ENCODE data around the gene BCAS3.
"Not testable (repeated sequence)": the region's sequence is repeated elsewhere in the genome, so short reads cannot be mapped to it uniquely, and the experiment has no call there.

BCAS3 gene

DNA sequence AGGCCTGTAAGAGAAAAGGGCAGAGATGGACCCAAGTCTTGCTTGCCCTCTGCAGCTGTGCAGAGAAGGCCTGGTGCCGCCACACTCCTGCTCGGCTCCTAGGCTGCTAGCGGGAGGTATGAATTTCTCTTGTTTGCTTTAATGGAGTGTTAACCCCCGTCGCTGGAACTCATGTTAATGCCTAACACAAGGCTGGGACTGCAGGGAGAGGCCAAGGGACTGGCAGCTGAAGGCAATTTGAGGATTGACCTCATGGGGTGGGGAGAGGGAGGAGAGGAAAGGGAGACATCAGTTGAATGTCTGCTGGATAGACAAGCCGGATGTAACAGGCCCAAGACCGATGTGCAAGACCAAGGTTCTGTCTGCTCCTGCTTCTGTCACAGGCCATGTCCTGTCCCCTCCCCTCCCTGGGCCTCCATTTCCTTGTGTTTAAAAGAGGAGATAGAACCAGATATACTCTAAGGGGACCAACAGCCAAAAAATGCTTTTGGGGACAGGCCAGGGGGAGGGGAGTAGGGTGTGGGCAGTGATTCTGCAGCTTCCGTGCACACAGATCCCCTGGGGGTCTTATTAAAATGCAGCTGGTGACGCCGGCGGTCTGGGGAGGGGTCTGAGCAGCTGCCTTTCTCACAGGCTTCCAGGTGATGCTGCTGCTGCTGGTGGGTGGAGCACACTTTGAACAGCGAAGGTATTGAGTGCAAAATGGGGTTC lies 675.3 kb downstream of the BCAS3 start:
- no peak for DNase-seq (ENCODE audit: low read depth in 2 of 2, low spot score in 1 of 2)

DNA sequence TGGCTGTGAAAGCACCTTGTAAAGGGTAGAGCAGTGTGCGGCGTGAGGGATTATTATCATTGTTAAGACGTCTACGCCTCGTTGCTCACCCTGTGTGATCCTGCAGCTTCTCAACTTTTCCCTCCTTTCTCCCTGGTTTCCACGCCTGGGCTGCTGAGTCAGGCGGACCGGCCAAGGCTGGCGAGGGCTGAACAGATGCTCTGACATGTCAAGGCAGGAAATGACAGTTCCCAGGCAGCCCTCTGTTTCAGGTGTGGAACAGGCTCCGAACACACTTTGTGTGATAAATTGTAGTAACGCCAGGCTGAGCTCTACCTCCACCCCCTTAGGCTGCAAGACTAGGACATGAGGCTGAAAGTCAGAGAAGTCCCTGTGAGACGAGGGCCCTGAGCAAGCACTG lies 676.0 kb downstream of the BCAS3 start:
- no peak for DNase-seq (ENCODE audit: low read depth in 2 of 2, low spot score in 1 of 2)

DNA sequence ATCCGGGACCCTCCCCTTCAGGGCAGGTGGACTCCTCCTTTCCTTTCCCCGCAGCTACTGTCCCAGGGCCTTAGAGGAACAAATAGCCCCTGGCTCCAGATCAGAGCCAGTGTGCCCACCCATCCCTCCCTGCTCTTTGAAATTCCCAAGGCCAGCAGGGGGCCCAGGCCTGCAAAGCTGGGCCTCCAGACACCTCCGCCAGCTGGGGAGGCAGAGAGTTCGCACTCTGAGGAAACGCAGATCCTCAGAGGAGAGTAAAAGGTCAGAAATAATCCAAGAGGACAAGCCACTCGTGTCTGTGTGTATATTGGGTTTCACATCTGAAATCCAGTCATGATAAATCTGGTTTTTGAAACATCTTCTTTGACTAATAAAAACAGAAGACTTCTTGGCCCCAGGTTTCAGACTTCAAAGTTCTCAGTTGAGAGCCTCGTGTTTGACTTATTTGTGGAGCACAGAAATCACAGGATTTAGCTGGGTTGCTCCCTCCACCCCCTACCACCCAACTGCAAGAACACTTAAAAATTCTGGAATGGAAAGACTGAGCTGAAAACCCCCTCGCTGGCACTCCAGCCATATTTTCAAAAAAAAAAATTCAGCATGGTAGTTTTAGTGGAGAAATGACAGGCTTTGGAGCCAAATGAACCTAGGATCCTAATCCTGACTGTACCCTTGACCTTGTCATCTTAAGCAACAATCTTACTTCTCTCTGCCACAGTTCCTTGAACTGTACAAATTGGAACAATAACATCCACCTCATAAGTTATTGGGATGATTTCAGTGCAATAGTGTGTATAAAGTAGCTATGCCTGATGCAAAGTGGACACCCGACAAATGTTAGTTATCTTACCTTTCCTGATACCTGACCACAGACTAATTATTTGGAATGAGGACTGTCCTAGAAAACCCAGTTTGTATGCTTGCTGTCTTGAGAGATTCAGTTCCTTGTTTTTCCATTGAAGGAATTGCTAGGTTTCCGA lies 677.5 kb downstream of the BCAS3 start:
- DNase-seq (ENCODE audit: low read depth in 2 of 2, low spot score in 1 of 2): no peak

DNA sequence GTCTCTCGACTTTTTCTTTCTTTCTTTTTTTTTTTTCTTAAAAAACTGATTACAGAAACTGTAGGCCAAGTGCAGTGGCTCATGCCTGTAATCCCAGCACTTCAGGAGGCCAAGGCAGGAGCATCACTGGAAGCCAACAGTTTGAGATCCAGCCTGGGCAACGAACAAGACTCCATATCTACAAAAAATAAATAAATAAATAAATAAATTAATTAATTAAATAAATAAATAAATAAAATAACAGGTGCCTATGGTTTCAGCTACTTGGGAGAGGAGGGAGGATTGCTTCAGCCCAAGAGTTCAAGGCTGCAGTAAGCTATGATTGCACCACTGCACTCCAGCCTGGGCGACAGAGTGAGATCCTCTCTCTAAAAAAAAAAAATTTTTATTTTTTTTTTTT lies 679.4 kb downstream of the BCAS3 start:
- DNase-seq (ENCODE audit: low read depth in 2 of 2, low spot score in 1 of 2): not testable (repeated sequence)

DNA sequence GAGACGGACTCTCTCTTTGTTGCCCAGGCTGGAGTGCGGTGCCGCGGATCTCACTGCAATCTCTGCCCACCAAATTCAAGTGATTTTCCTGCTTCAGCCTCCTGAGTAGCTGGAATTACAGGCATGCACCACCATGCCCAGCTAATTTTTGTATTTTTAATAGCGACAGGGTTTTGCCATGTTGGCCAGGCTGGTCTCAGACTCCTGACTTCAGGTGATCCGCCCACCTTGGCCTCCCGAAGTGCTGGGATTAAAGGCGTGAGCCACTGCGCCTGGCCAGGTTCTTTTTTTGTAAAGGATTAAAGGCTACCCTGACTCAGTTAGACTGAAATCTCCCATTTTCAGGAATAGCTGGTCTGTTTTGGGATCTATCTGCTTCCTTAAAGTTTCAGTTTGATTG lies 681.9 kb downstream of the BCAS3 start:
- not testable (repeated sequence) for DNase-seq (ENCODE audit: low read depth in 2 of 2, low spot score in 1 of 2)

DNA sequence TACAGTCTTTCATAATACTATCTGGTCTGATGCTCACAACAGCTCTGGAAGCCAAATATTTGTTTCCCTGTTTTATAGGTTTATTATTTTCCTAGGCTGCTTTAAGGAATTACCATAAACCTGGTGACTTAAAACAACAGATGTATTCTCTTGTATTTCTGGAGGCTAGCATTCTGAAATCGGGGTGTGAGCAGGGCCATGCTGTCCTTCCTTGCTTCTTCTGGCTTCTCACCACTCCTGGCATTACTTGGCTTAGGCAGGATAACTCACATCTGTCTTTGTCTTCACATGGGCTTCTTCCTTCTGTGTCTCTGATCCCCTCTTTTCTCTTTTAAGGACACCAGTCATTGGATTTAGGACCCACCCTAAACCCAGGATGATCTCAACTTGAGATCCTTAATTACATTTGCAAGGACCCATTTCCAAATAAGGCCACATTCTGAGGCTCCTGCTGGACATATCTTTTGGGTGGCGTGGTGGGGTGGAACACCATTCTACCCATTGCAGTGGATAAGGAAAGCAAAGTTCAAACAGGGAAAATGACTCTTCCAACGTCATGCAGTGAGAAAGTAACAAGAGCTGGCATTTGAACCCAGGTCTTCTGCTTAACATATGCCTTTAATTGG lies 682.8 kb downstream of the BCAS3 start:
- DNase-seq (ENCODE audit: low read depth in 2 of 2, low spot score in 1 of 2): no peak

DNA sequence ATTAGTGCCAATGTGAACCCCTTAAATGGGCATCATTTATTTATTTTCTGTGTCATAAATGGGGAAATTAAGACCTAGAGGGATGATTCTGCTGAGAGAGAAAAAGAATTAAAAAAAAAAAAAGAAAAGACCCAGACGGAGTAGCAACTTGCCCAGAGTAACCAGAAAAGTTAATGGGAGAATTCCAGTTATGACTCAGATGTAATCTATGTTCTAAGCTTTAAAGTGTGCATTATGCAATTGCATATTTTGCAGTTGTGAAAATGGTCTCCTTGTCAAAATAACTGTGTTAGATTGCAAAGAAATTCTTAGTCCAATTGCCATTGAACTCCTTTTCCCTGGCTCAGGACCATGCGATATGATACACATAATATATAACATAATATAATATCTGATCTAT lies 683.4 kb downstream of the BCAS3 start:
- DNase-seq (ENCODE audit: low read depth in 2 of 2, low spot score in 1 of 2): no peak

DNA sequence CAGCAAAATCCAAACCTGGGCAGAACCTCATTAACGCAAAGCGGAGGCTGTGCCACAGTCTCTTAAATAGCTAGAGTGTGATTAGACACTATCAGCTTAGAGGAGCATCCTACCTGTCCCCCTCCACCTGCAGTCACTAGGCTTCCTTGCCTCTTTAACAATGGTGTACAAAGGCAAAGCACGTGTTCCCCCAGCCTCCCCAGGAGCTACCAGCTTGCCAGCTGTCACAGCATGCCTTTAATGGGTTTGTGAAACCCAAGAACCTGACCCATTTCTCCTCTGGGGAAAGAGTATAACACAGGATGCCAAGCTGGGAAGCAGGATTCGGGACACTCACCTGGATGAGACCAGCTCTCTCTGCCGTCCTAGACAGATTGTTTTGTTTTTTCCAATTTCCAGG lies 684.7 kb downstream of the BCAS3 start:
- DNase-seq (ENCODE audit: low read depth in 2 of 2, low spot score in 1 of 2): no peak

DNA sequence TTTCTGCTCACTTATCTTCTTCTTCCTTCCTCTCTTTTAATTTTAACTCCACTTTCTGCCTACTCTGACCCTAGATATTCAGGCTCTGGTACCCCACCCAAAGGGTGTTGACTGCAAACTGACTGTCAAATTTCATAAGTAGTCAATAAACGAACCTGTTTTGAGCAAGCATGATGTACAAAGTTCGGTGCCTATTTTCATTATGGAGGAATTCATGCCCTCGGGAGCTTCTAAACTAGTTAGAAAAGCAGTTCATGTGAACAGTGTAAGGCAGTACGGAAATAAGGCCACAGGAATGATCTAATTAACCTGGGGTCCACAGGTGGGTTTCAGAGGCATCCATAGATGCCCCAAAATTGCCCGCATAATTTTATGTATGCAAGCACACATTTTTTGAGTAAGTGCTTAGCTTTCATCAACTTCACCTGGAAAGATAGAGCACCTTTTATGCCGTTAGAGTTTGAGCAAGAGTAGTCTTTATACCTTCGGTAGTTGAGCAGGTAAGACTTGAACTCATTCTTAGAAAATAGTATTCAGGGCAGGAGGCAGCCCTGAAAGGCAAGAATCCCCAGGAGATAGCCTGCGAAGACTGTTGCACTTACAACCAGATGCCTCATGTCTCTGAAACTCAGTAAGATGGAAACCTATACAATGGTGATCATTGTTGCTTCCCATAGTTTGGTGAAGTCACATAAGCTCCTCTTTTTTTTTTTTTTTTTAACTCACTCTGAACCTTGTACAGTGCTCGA lies 685.4 kb downstream of the BCAS3 start:
- DNase-seq (ENCODE audit: low read depth in 2 of 2, low spot score in 1 of 2): no peak

DNA sequence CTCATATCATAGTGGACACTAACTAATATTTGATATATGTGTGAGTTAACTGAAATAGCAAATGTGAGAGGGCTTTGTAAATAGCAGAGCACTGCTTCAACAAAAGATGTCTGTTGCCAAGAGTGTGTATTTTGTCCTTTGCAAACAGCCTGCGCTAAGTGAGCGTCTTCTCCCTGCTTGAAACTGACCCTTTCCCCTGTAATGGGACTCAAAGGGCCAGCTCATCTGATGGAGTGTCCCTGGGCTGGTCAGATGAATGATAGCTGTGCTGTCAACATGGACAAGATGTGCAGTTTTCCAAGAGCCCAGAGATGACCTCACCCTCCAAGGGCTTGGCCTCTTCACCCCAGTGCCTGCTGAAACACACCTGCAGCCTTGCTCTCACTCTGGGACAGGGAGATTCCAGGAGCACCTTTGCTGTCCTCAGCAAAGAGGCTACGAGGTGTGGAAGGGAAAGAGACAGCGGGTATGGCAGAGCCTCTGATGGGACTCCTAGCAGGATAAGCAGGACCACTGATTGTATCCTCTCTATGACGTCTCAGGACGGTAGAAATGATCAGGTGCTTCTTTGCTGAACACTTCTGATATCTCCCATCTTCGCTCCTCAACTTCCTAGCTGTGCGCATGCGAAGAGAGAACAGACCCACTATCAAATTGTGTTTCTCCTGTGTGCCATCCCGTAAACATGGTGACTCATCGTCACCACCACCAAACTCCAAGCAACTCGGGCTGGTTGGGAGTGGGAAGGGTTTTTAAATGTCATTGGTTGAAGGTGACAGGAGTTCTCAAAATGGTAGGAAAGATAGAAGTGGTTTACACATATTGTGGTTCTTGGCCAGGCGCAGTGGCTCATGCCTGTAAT lies 686.2 kb downstream of the BCAS3 start:
- no peak for DNase-seq (ENCODE audit: low read depth in 2 of 2, low spot score in 1 of 2)

DNA sequence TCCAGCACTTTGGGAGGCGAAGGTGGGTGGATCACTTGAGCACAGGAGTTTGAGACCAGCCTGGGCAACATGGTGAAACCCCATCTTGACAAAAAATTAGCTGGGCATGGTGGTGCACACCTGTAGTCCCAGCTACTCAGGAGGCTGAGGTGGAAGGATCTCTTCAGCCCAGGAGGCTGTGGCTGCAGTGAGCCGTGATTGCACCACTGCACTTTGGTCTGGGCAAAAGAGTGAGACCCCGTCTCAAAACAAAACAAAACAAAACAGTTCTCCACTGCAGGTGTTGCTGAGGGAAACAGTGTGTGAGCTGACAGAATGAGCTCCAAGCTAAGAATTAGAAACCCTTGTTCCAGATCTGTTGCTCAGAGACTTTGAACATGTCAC lies 686.8 kb downstream of the BCAS3 start:
- no peak for DNase-seq (ENCODE audit: low read depth in 2 of 2, low spot score in 1 of 2)

DNA sequence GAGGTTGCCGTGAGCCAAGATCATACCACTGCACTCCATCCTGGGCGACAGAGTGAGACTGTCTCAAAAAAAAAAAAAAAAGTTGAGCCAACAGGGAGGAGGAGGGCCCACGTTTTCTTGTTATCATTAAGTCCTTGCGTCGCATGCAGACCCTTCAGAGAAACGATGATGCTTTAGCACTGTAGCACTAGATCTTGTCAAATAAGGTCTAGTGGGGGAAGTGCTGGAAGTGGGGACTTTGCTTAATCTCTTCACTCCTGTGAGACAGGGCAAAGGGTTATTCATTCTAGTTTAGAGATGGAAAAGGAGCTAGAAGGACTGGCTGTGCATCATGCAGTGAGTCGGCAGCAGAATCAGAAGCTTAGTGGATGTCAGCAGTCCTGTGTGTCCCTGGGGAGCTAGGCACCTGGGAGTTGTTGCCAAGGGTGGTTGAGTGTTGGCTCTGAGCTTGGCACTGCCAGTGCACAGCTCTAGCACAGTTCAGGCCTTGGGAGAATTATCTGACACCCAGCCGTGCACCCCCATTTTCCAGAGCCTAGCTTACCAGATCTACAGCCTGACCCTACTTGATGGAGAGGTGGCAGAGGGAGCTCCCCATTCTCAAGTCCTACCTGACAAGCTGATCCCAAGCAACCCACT lies 688.5 kb downstream of the BCAS3 start:
- DNase-seq (ENCODE audit: low read depth in 2 of 2, low spot score in 1 of 2): no peak

DNA sequence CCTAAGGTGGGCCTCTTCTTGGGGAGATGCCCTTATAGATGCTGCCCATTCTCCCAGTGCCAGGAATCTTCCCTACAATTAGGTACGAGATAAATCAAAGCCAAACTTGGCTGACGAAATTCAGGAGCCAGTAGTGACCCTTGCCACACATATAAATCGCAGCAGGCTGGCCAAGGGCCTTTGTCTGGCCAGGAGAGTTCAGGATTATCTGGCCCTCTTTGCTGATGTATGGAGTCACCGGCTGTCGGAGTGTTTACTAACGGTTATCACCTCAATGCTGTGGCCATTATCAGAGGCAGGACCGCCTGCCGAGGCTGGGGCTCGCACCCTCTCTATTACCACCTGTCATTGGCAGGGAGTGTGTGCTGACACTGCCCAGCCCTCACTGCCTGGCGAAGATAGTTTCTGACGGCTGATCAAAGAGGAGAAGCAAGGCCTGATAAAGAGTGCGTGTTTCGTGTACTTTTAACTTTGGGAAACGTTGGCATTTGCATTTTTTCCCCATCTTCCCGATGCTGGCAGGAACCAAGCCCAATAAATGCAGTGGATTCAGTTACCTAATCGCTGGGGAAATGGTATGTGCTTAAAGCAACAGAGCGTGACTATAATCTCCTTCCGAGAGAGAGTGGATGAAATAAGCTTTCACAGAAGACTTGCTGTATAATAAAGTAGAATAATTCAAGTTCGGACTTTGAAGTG lies 689.2 kb downstream of the BCAS3 start:
- DNase-seq (ENCODE audit: low read depth in 2 of 2, low spot score in 1 of 2): no peak

DNA sequence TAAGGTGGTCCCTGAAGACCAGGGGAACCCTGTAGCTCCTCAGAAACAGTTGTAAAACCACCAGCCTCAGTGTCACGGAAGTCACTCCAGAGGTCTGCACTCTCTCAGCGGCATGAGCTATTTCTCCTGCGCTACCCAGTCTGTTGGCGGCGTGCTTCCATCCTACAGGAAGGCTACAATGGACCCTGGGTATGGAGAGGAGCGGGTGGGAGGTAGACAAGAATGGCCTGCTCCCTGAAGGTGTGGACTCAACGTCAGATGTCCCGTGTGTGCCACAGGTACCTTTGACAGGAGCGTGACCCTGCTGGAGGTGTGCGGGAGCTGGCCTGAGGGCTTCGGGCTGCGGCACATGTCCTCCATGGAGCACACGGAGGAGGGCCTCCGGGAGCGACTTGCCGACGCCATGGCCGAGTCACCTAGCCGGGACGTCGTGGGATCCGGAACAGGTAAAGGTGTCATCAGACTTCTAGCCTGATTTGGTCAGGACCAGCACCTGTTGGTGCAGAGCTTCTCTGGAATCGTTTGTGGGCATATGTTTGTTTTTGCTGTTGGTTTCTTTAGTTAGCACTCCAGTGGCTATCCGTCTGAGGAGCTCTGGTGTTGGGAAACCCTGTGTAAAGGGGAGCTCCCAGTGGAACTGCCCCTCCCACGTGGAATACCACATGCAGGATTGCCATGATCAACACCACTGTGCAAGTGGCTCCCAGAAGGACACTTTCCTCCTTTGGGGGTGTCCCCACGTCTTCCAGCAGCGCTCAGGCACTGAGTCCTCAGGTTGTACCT lies 690.6 kb downstream of the BCAS3 start:
- no peak for DNase-seq (ENCODE audit: low read depth in 2 of 2, low spot score in 1 of 2)

DNA sequence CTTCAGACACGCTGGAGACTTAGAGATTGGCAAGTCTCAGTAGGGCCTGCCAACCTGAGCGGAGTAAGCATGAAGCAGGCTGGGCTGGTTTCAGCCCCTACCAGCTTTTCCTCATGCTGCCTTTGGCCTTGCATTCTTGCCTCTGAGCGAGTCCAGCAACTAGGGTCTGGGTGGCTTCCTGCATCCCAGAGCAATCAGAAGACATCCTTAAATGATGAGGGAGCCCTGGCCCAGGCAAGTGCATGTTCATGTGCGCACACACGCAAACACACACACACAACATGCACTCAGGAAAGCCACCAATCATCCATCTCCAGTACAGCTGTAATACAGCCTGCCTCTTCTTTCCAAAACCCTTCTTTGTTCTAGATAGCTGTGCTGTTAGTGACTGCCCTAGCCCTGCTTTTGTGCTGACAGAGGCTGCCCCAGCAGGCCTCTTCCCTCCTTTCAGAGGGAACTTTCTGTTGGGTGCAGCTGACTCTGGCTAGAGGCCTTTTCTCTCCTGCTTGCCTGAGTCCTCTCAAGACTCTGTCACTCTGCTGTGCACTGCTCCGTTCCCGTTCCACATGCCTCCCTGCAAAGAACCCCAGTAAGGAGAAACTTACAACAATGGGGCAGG lies 691.3 kb downstream of the BCAS3 start:
- no peak for DNase-seq (ENCODE audit: low read depth in 2 of 2, low spot score in 1 of 2)

DNA sequence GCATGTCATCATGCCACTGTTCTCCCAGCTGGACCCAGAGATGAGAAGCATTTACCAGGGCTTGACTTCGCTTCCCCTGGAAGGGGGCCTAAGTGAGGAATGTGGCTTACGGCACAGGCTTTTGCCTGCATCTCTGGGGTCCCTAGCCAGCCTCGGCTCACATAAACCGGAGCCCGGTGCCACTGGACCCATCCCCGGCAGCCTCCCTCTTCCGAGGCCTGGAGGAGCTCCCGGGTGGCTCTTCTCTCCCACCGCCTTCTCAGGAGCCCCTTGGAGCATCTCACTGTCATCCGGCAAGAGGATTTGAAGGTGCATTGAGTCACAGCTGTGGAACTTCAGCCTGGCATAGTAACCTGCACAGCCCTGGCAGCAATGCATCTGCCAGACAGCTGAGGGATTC lies 692.1 kb downstream of the BCAS3 start:
- DNase-seq (ENCODE audit: low read depth in 2 of 2, low spot score in 1 of 2): no peak

DNA sequence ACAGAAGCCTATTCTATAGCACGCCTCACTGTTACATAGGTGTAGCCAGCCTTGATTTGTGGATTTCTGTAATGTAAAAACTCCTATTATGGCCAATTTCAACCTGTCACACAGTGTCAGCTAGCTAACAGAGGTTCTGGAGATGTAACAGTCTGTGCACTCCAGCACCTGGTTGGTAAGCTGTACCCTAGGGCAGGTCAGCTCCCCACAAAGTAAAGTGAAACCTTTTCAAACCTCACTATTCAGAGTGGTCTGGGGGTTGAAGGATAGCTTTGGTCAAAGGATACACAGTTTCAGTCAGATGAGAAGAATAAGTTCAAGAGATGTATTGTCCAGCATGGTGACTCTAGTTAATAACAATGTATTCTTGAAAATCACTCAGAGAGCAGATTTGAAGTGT lies 693.5 kb downstream of the BCAS3 start:
- DNase-seq (ENCODE audit: low read depth in 2 of 2, low spot score in 1 of 2): no peak

DNA sequence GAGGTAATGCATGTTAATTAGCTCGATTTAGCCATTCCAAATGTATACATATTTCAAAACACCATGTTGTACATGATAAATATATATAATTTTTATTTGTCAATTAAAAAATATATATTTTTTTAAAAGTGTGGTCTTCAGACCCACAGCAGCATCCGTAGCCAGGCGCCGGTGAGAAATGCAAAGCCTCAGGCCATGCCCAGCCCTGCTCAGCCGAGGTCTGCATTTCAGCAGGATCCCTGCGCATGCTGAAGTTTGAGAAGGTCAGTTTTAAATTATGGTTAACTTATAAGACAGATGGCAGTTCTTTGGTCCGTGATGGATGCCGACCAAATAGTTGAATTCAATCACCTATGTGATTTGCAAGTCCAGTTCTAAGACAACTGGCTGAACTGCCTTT lies 694.0 kb downstream of the BCAS3 start:
- DNase-seq (ENCODE audit: low read depth in 2 of 2, low spot score in 1 of 2): no peak

Measured in stimulated activated CD8-positive, alpha-beta memory T cell treated with anti-CD3 and anti-CD28 coated beads, Interleukin-4, amount 100 ng/mL, for 1 hour (primary cell).